HG02943 (cell line): ENCODE data around the gene TIGD1.
"Not testable (repeated sequence)": the region's sequence is repeated elsewhere in the genome, so short reads cannot be mapped to it uniquely, and the experiment has no call there.

ENCODE experiments used
- ATAC-seq: cut with Tn5 transposase; IDR thresholded peaks from one replicate; pipeline ENCODE4 v1.9.1; 2021; ENCODE audit warnings: mild to moderate bottlenecking, low read depth, moderate library complexity; ENCODE audit not compliant: unreplicated experiment

The TIGD1 gene

GRCh38 chr2:232571026-232571474, 20.7 kb upstream of the TIGD1 start:
- ATAC-seq = no peak

- not testable (repeated sequence) for ATAC-seq
Observed at GRCh38 chr2:232570481-232570880, 20.1 kb upstream of the TIGD1 start.

DNA sequence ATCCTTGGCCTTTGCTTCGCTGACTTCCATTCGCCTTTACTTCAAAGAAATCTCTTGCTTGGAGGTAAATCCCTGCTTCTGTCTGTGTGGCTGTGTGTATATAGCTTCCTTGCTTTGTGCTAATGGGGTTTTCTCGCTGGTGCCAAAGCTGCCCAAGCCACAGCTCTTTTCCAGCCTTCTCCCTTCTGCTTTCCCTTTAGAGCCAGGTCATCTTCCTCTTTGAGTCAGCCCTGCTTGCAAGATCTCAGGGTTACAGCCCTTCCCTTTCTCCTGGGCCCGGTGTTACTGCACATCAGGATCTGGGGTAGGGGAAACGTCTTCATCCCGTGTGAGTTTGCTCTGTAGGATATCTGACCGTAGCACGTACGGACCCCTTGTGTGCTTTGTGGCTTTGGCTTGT, 19.2 kb upstream of the TIGD1 start:
- no peak for ATAC-seq

- no peak for ATAC-seq
Observed at GRCh38 chr2:232568161-232568560, 17.8 kb upstream of the TIGD1 start.

DNA sequence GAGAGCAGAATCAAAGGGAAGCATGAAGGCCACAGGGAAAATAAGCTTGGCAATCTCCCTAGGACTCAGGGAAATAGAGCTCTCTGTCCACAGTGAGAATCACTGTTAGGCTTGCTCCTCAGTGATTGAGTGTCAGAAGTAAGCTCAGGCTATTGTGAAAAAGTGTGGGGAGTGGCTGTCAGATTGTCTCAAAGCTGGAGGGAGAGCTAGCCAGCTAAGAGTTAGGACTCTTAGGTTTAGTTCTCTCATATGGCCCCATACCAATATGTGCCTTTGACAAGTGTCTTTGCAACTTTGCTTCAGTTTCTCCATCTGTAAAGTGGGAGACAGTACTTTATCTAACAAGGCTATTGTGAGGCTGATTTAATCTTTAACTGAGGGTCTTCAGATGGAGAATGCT, 17.4 kb upstream of the TIGD1 start:
- ATAC-seq = no peak

DNA sequence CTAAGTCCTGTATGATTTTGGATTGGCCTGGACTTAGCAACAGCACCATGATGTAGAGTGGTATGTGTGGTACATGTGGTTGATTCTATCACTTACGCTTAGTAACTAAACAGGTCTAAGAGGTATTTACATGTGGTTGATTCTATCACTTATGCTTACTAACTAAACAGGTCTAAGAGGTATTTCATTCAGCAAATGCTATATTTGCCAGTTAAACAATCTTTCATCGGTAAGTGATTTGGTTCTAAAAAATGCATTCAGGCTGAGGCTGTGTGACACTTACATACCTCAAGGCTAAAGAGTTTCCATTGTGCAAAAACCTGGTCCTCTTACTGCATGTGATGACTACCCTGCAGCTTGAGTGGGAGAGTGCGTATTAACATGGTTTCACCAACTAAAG, 13.2 kb upstream of the TIGD1 start:
- ATAC-seq = no peak

GRCh38 chr2:232562515-232563151, 12.3 kb upstream of the TIGD1 start:
- ATAC-seq = no peak

GRCh38 chr2:232556426-232556825, 6.1 kb upstream of the TIGD1 start:
- no peak for ATAC-seq

- ATAC-seq = no peak
Observed at GRCh38 chr2:232551776-232552175, 1.4 kb upstream of the TIGD1 start.

- ATAC-seq = no peak
Observed at GRCh38 chr2:232551250-232551638, 887 bp upstream of the TIGD1 start.

- peak; percentile 7 for ATAC-seq
Observed at GRCh38 chr2:232549655-232550353, 553 bp downstream of the TIGD1 start.

DNA sequence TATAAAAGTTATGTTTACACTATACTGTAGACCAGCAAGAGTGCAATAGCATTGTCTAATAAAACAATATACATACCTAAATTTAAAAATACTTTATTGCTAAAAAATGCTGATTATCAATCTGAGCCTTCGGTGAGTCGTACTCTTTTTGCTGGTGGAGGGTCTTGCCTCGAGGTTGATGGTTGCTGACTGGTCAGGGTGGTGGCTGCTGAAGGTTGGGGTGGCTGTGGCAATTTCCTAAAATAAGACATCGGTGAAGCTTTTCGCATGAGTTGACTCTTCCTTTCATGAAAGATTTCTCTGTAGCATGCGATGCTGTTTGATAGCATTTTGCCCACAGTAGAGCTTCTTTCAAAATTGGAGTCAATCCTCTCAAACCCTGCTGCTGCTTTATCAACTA, 2.4 kb downstream of the TIGD1 start:
- ATAC-seq = no peak

DNA sequence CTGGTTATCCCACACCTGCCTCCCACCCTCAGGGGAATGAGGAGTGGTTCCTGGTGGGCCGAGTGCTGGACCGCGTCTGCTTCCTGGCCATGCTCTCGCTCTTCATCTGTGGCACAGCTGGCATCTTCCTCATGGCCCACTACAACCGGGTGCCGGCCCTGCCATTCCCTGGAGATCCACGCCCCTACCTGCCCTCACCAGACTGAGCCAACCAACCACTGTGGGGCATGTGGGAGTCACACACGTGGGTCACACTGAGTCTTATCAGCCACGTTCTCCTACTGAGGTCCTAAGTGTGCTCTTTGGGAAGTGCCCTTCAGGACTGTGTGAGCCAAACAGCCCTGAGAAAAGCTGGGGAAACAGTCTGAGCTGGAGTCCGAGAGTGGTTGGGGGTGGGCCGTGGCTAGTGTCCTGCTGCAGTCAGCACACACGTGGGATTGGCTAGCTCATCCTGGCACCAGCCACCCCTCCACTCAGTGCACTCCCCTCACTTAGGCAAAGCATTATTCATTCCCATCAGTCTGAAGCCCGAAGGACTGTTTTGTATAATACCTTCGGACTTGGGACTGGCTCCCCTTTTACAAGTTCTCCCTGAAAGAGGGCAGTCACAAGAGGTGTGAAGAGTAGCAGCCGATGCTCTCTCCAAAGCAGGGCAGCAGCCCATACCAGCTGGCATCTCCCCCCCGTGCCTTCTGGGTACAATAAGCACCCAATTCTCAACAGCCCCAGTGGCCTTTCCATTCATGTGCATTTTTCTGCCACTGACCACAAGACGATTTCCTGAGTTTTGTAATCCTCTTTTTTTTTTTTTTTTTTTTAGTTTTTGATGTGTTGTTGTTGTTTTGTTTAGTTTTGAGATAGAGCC, 4.6 kb downstream of the TIGD1 start:
- no peak for ATAC-seq

DNA sequence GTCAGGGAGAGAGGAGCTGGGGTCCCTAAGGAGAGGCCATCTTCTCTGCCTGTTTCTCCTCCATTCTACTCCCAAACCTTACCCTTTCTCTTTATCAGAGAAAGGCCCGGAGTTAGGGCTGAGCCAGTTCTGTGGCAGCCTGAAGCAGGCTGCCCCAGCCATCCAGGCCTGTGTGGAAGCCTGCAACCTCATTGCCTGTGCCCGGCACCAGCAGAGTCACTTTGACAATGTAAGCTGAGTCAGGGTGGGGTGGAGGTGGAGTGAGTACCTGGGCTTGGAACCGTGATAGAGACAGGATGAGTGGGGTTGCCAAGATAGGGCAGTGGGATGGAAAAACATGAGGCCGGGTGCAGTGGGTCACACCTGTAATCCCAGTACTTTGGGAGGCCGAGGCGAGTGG, 5.7 kb downstream of the TIGD1 start:
- ATAC-seq = no peak

DNA sequence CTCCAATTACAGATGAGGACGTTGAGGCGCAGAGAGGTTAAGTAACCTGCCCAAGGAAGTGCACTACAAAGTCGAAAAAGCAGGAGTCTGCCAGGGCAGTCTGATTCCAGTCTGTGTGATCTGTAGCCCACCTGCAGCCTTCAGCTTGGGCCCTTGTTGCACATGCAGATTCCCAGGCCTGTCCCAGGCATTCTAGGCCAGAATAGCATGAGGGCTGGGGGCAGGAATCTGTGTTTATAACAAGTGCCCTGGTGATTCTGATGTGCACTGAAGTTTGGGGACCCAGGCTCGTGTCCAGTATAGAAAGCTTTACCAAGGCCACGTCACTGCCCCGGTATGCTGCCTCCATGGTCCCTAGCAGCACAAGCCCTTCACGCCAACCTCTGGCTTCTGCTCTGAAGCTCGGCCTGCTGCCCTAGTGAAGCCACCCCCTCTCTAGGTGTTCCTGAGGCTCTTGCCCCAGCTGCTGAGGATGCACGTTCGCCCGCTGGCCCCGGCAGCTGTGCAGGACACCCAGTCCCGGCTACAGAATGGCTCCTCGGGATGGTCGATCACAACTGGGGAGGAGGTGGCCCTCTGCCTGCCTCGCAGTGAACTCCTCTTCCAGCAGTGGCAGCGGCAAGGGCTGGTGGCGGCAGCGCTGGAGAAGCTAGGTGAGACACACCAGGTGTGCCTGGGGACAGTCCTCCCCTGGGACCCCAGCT, 6.3 kb downstream of the TIGD1 start:
- no peak for ATAC-seq

GRCh38 chr2:232543491-232543890, 6.9 kb downstream of the TIGD1 start:
- no peak for ATAC-seq

DNA sequence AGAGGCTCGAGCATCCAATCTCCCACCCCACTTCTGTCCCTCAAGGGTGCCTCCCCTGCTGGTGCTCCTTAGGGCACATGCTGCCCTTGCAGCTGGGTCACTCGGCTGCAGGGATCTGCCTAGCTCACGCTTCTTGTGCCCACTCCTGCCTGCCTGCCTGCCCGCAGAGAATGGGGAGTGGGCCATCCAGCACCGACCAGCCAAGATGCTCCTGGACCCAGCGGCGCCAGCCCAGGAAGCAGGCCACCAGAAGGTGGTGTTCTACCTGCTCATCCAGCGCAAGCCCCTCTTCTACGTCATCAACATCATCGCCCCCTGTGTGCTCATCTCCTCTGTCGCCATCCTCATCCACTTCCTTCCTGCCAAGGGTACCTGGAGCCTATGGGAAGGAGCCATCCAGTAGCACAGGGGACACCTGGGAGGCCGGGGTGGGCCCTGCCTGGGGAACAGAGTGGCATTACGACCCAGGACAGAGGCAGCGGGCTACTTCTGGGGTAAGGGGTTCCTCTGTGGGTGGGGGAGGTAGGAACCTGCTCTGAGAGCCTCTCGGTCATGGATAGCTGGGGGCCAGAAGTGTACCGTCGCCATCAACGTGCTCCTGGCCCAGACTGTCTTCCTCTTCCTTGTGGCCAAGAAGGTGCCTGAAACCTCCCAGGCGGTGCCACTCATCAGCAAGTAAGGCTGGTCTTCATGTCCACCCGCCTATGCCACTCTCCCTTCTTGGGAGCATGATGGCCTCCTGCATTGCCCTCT, 7.5 kb downstream of the TIGD1 start:
- no peak for ATAC-seq

GRCh38 chr2:232541961-232542714, 8.2 kb downstream of the TIGD1 start:
- ATAC-seq = no peak

GRCh38 chr2:232541195-232541960, 9.0 kb downstream of the TIGD1 start:
- ATAC-seq = no peak
